Left ventricle myocardium superior (tissue), 1 donor: ENCODE measurements around the gene METRNL. TPM values are rescaled to one million over a fixed set of nuclear protein-coding genes. Genes with fewer than 3 reads are reported as not detected.

Source experiments
- ATAC-seq: fragments of 200-7000 bp; cut with Tn5 transposase; one replicate; pipeline ENCODE4 v1.9.1; 2020; ENCODE audit warnings: mild to moderate bottlenecking, moderate library complexity
- DNase-seq: peaks from one replicate; pipeline ENCODE4 v3.0.0-alpha.2; 2020
- intact Hi-C: fragments of 100-400 bp; cut with micrococcal nuclease; formaldehyde crosslinking; loops from one replicate; pipeline ENCODE4 v1.11.0; 2022
- total RNA-seq: library from RNA; stranded (reverse); fragmentation: NEBNext Ultra II Directional; extraction: Animal tissue kit (Norgen Biotek cat#: 25700); gene quantifications from one replicate; pipeline ENCODE4 v1.2.1, GENCODE V29; 2021
- donor health status: DM: no; HTN: yes; CAD: no; lungs with severe emphysema.

The METRNL gene
- total RNA-seq, 1 donor from 2014 or later: 68.4 TPM

DNA sequence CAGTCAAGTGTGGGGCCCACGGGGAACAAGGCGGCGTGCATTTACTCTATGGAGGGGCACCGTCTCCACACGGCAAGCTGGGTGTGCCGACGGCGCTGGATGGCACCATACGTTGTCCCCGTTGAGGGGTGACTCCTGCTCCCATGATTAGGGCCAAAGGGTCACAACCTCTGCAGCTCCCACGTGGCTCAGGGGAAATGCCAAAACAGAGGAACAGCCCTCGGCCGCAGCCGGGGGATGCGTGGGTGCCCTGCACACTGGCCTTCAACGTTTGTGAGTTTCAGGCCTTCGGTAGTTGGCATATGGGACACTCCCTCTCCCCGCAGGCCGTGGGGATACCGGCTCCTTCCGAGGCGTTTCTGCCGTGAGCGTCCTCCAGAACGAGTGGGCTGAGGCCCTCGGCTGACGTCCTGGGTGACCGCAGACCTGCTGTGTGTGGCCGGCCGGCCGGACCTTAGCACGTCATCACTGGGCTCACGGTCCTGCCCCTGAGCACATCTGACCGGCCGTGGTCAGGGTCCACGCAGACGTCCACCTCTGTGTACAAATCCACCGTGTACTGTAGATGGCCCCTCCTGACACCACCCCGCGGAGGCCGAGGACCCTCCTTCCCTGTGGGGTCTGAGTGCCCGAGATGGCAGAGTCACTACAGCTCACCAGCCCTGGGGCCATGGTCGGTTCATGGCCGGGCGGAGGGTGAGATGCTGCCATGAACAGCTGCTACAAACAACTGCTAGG, 4.8 kb upstream of the METRNL start:
- no peak for ATAC-seq
- intact Hi-C loops: no loop called here
- DNase-seq: no peak

DNA sequence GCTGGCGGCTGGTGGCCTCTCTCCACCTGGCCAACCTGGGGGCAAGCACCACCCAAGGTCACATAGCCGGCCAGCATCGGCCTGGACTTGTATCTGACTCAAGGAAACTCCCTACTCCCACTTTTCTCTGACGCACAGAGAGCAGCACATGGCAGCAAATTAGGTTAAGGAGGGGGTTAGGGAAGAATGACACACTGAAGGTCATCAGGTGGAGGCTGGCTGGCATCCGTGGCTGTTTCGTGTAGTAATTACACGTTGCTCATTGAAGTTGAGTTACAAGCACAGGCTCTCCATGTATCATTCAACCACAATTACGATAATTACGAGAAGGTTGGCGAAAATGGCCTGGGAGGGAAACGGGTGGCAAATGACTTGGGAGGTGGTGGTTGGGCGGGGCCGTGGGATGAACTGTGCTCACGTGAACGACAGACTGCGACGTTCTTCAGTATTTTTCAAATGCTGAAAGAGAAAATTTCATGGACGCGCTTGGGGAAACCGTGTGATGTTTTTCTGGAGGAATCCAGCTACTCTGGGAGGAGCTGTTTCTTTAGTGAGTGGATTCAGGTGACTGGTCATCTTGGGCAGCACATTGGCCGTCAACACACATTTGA, 4.0 kb upstream of the METRNL start:
- no peak for DNase-seq
- intact Hi-C loops: no loop called here
- no peak for ATAC-seq

DNA sequence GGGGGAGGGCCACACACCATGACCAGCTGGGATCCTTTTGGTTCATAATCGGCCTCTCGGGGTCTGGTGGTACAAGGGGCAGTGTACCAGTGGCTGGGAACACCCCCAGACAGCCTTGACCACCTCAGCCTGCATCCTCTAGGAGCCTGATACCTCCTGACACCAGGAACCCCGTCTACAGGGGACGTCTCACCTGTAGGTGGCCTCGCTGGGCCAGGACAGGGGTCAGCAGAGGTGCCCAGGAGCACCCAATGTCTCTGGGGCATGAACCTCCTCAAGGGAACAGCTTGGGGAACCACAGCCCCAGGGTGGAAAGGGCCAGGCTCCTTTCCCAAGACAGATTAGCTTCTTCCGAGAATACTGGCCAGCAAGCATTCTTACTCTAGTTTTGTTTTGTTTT, 2.5 kb upstream of the METRNL start:
- intact Hi-C loops: no loop called here
- DNase-seq: no peak
- ATAC-seq: no peak

DNA sequence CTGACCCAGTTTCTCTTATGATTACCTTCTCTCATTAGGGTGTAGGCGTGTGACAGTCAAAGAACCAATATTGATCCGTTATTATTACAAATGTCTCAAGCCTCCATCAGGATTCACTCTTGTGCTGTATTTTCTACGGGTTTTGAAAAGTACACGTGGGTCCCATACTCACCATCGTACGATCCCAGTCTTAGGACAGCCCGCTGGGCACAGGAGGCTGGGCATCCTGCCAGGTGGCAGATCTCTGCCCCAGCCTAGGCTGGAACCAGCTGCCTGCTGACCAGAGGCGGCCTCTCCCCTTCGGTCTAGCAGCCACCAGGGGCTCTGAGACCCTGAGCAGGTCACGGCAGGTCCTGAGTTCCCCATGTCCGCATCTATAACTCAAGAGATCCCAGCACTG, 2.0 kb upstream of the METRNL start:
- DNase-seq: peak; percentile 61
- no peak for ATAC-seq
- intact Hi-C loops: no loop called here

DNA sequence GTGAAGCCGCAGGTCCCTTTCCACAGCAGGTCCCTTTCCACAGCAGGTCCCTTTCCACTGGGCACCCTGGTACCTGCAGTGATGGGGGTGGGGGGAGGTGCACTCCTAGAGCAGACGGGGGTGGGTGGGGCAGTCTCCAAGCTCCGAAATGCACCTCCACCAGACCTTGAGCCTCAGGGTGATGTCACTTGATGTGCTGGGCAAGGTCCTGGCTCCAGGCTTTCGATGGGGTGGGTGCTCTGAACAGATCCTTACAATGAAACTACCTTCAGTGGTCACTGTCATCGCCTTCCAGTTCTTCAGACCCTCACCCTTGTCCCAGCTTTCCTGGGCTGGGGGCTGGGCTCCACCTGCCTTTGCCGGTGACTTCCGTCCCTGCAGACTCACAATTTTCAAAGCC, 1.5 kb upstream of the METRNL start:
- intact Hi-C loops: no loop called here
- ATAC-seq (no peak), DNase-seq (no peak)

DNA sequence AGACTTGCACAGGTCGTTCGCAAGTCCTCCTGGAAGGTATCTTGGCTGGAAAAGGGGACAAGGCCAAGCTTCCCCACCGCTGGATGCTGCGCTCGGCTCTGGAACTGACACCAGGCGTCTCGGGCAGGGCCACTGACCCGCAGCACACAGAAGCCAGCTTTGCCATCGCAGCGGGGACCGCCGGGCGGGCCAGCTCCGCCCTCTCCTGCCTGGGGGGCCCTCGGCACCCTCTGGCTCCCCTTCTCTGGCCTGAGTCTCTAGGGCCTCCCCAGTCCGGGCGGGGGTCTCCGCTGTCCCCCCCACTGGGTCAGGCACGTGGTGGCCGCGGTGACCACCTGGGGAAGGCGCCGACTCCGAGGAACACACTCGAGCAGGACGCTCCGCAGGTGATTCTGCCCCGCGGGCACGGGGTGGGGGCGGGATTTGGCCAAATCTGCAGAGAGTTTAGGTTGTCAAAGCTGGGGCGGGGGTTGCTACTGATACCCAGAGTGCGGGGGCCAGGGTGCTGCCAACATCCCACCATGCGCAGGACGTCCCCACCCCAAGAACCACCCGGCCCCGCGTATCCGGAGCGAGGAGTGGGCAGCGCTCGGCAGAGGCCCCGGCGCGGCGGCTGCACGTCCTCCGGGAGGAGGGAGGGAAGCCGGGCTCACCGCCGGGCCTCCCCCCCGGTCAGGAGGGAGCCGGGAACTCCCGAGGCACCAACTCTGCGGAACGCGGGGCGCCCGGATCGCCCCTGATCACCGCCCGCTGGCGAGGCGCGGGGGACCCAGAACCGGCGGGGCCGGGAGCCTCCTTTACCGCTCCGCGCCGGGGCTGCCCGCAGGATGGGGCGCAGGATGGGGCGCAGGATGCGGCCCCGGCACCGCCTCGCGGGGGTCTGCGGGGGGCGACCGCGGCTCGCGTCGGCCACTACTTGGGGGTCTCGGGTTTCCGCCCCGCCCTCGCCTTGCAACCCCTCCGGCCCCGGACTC, 744 bp upstream of the METRNL start:
- intact Hi-C loops: no loop called here
- DNase-seq (peak; percentile 57), ATAC-seq (peak; percentile 16)

DNA sequence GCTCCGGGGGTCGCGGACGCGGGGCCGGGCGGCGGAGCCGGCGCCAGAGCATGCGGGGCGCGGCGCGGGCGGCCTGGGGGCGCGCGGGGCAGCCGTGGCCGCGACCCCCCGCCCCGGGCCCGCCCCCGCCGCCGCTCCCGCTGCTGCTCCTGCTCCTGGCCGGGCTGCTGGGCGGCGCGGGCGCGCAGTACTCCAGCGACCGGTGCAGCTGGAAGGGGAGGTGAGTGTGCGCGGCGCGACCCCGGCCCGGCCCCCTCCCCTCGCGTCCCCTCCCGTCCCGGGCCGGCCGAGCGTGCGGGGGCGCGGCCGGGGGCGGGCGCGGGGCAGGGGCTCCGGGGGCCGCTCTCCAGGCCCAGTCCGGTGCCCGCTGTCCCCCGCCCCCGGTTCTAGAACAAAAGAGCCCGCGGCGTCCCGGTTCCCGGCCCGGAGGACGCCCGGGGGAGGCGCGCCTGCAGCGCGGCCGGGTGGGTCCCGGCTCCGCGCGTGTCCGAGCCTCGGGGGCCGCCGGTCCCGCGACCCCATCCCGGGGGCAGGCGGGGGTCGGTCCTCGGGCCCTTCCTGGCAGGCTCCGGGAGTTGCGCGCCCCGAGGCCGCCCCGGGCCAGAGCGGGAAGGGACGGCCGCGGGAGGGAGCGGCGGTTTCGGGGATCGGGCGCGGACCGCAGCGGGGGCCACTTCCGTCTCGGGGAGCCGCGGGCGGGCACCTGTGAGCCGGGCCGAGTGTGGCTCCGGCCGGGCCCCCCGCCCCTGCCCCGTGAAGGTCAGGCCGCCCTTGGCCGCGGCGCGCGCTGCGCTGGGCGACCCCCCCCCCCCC, 563 bp downstream of the METRNL start:
- peak; percentile 57 for DNase-seq
- intact Hi-C loops: no loop called here
- ATAC-seq: no peak

DNA sequence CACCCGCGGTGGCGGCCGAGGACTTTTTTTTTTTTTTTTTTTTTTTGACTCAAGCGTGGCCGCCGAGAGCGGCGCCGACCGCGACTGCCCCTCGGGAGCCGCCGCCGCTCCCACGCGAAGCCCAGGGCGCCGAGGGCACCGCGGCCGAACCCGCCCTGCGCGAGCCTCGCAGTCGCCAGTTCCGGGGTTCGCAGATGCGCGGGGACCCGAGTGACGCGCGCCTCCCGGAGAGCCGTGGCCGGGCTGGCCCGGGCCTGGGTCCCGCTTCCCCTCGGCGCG, 1.1 kb downstream of the METRNL start:
- ATAC-seq (no peak), DNase-seq (no peak)
- intact Hi-C loops: no loop called here

DNA sequence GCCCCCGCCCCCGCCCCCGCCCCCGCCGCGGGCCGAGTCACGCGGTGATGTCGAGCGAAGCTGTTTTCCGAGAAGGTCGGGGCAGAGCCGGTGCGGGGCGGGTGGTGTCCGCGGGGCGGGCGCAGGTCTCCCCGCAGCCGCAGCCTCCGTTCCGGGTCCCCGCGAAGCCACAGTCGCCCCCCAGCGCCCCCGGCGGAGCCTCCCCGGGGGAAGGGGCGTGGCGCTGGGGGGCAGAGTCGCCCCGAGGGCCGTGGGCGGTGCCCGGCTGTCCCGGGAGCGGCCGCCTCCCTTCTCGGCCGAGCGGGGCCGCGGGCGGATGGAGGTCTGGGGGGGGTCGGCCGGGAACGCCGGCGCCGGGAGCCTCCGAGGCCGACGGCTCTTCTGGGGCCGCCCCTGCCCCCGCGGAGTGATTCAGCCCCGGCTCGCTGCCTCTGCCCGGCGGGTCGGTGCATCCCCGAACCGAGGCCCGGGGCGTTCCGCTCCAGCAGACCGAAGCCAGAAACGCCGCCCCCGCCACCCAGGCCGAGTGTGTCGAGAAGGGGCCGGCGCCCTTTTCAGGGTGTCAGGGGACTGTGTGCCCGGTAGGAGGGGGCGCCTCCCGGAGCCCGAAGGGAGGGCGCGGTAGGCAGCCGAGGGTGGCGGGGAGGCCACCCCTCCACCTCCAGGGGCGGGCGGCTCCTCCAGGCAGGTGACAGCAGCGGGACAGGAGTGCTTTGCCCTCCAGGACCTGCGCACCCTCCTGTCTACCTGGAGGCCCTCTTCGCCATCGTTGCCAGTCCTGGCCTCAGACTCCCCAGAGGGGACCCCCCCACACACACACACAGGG, 1.7 kb downstream of the METRNL start:
- peak; percentile 66 for DNase-seq
- intact Hi-C loops: no loop called here
- peak; percentile 45 for ATAC-seq

DNA sequence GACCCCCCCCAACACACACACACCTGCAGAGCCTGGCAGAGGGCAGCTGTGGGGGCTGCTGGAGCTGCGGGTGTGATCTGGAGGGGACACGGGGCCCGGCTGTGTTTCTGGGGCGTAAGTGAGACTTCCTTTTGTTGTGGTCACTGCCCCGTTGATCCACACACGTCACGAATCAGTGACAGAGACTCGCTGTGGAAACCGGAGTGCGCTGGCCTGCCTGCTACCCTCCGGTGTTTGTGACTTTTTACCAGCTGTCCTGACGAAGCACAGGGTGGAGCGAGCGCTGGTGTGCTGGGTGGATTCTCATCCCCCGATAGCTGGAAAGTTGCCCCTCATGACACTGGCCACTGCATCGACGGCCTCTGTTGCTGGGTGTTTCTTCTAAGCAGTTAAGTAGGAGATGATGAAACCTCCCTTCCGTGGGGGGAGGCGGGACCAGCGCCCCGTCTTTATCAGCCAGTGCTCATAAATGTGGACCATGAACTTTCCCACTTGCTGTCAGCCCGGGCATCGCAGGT, 2.3 kb downstream of the METRNL start:
- no peak for DNase-seq
- peak; percentile 5 for ATAC-seq
- intact Hi-C loops: no loop called here

DNA sequence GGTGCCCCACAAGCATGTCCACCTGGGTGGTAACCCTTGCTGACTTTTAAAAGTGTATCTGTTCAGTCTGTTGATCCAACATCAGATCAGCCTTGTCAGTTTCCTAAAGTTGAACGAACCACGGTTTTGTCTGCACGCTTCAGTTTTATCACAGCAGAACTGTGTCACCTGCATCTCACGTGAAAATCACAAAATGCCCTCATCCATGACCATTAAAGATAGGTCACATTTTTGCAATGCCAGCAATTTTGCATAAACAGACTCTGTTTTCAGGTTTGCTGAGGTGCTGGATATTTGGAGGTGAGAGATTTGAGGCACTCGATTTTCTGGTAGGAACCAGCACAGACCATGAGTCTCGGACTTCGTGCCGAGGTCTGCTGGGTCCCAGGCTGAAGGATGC, 3.0 kb downstream of the METRNL start:
- ATAC-seq (no peak), DNase-seq (no peak)
- intact Hi-C loops: no loop called here

DNA sequence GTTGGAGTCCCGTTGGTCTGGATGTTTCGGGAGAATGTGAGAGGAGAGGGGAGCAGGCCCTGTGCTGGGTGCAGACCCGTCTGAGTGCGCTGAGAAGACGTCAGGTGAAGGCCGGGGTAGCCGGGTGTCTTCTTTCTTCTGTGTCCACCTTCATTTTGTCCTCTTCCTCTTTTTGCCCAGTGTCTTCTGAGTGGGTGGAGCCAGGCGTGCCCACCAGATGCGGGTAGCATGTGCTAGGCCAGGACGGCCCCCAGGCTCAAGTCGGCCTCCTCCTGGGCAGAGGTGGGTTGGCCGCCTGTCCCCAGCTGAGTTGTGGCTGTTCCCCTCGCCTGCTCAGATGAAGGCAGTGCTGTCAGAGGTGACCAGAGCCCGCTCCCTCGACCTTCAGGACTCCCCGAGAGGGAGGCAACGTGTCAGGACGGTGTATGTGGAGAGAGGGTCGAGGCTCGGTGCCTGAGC, 3.5 kb downstream of the METRNL start:
- ATAC-seq (no peak), DNase-seq (no peak)
- intact Hi-C loops: no loop called here

DNA sequence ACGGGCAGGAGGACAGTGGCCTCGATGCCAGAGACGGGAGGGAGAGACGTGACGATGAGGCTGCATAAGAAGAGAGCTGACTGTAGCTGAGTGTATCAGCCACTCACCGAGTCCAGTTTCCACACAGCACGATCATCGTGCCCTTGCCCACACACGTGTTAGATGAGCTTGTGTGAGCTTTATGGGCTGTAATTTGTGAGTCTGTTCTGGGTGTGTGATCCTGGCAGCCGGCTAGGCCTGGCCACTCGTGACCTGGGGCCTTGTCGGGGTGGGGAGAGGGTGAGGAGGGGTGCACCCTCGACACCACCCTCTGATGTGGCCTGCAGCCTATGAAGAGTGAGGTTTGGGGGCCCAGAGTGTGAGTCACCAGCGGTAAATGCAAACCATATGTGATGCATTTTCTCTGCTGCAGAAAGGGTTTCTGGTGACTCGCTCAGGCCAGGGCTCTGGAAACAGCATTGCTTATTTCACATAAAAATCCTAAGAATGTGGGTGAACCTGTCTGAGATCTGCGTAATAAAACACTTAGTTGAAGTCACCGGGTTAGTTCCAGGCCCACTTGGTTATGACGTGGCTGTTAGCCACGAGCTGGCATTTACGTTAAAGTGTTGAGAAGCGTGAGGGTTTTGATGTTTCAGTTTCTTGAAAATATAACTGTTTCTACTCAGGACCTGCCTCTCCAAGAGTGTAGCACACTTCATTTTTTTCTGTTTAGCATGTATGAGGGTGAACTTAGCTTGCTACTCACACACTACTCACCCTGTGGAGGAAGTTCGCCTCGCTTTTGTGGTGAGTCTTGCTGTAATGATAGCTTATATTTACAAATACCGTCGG, 4.2 kb downstream of the METRNL start:
- peak; percentile 50 for DNase-seq
- ATAC-seq: peak; percentile 11
- intact Hi-C loops: no loop called here

DNA sequence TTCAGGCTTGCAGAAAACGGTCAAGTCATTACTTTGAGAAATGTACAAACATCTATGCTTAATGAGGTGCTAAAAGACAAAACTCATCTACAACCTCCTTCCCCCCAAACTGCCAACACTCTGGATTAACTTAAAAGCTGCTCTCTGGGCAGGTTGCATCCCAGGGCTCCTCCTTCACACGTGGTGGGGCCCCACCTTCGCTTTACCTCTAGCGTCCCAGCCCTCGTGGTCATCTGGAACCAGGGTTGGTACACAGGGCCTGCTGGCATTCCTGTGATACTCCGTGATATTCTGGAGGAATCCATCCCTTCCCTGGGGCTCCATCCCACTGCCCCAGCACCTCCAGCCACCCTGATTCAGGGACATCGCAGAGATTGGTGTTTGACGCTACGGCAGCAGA, 4.8 kb downstream of the METRNL start:
- ATAC-seq (no peak), DNase-seq (no peak)
- intact Hi-C loops: no loop called here

DNA sequence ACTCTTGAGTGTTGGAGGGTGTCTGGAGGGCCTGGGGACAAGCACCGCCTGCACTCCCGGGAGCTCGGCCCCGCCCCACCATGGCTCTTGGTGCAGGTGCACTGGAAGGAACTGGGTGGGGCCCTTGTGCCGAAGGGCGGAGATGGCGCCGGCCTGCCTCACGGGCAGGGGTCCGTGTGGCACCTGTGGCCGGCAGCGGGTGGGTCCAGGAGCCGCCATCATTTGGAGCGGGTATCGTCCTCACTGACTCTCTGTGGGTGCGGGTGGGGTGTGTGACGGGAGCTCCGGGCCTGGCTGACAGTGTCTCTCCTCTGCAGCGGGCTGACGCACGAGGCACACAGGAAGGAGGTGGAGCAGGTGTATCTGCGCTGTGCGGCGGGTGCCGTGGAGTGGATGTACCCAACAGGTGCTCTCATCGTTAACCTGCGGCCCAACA, 5.2 kb downstream of the METRNL start:
- DNase-seq (no peak), ATAC-seq (no peak)
- intact Hi-C loops: no loop called here

DNA sequence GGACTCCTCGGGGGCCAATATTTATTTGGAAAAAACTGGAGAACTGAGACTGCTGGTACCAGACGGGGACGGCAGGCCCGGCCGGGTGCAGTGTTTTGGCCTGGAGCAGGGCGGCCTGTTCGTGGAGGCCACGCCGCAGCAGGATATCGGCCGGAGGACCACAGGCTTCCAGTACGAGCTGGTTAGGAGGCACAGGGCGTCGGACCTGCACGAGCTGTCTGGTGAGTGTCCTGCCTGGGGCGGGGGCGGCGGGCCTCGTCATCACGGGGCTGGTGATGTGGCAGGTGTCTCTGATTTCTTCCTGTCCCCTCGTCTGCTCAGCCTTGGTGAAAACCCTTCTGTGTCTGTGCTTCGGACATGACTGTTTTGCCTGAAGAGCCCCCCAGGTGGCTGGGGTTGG, 5.7 kb downstream of the METRNL start:
- no peak for DNase-seq
- intact Hi-C loops: no loop called here
- no peak for ATAC-seq

DNA sequence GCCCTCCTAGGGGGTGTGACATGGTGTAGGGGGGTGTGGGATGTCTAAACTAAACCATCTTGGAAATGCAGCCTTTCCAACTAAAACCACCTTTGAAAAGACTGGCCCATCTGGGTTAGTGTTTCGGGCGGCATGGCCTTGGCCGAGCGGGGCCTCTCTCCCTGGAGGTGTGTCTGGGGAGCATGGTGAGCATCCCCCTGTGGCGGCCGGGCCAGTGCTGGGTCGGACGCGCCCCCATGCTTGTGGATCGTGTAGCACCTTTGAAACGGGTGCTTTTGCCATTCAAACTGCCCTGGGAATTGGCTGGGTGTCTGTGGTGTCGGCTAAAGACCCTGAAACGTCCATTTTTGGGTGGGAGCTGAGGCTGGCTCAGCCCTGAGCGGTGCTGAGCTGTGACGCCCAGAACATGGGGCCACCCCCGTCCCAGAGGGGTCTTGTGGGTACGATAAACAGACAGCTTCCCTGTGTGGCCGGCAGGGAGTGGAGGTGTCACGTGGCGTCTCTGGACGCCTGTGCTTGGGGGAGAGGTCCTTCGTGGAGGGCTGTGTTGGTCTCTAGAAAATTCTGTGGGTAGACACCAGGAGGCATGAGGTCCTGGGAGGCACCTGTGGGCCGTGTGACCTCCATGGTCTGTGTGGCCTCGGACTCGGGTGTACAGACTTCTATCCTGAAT, 6.3 kb downstream of the METRNL start:
- intact Hi-C loops: no loop called here
- DNase-seq (no peak), ATAC-seq (no peak)
